ENCODE measurements around the gene UQCRFS1.

The UQCRFS1 gene

DNA sequence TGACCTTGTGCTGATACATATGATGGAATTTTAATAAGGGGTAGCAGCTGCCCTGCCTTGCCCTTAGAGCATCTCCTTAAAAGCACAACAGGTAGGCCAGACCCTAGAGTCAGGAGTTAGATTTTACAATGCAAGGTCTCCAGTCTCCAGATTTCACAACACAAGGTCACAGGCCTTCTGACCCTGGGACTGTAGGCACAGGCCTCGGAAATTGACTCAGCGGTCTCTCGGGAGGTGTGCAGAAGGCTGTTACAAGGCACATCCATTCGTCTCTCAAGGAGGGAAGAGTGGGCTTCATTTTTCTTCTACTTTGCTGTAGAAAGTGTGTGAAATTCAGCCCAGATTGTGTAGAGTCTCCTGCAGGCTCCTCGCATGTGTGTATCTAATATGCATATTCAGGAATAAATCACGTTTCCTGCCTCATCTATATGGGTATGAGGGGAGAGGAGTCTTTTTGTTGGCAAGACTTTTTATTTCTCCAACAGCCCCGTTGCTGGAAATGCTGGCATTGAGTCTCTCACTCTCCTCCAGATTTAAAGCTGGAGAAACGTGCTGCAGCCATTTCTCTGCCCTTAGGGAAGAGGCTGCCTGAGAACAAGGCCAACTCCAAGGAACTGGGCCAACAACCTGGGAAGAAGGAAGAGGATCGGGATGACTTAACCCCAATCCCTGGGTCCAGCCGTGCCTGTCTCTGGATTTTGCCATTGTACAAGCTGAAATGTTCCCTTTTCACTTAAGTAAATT lies 24.5 kb downstream of the UQCRFS1 start:
- no peak for DNase-seq (ENCODE audit: low spot score)
- in situ Hi-C loops (cut with MboI; ENCODE audit: low pct_unique_long_range_greater_than_20kb, low sequenced_read_pairs, unreplicated experiment): no loop called here
- TF ChIP-seq, protein P1, sequence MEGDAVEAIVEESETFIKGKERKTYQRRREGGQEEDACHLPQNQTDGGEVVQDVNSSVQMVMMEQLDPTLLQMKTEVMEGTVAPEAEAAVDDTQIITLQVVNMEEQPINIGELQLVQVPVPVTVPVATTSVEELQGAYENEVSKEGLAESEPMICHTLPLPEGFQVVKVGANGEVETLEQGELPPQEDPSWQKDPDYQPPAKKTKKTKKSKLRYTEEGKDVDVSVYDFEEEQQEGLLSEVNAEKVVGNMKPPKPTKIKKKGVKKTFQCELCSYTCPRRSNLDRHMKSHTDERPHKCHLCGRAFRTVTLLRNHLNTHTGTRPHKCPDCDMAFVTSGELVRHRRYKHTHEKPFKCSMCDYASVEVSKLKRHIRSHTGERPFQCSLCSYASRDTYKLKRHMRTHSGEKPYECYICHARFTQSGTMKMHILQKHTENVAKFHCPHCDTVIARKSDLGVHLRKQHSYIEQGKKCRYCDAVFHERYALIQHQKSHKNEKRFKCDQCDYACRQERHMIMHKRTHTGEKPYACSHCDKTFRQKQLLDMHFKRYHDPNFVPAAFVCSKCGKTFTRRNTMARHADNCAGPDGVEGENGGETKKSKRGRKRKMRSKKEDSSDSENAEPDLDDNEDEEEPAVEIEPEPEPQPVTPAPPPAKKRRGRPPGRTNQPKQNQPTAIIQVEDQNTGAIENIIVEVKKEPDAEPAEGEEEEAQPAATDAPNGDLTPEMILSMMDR (IDR thresholded peaks at IDR 0.05; ENCODE audit: extremely low read depth, insufficient read depth, missing control alignments): no peak

DNA sequence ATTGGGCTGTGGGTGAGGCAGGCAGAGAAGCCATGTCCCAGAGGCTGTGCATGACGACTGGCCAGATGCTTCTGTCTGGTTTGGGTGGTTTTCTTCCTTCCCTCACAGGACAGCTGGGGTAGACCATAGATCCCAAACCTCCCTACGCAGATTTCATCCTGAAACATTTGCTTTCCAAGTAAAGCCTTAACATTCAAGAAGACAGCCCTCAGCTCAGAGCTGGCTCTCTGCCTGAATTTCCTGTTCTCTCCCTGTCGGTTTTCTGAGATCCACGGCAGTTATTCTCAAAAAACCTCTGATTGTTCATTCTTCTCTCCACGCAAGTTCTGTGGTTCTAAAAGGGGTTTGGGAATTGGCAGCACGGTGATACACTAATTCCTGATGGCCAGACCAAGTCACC lies 25.3 kb downstream of the UQCRFS1 start:
- DNase-seq (ENCODE audit: low spot score): no peak
- TF ChIP-seq, protein P1 (IDR thresholded peaks at IDR 0.05; ENCODE audit: extremely low read depth, insufficient read depth, missing control alignments): no peak
- in situ Hi-C loops (cut with MboI; ENCODE audit: low pct_unique_long_range_greater_than_20kb, low sequenced_read_pairs, unreplicated experiment): no loop called here

DNA sequence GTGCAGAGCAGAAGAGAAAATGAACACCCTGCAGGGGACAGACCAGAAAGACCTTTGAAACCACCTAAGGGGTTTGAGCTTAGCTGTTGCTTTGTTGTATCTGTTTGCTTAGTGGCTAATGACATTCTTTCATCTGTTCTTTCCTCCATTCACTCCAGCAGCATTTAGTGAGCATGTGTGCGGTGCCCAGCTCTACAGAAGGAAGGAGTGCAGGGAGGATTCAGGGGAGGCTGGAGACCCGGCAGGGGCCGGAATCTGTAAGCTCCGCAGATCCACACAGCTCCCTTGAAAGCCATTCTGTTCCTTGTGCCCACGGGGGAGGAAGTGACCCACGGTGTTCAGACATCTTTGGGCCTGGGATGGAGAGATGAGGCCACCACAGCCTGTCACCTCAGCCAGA lies 27.5 kb downstream of the UQCRFS1 start:
- no peak for DNase-seq (ENCODE audit: low spot score)
- in situ Hi-C loops (cut with MboI; ENCODE audit: low pct_unique_long_range_greater_than_20kb, low sequenced_read_pairs, unreplicated experiment): no loop called here
- TF ChIP-seq, protein P1 (IDR thresholded peaks at IDR 0.05; ENCODE audit: extremely low read depth, insufficient read depth, missing control alignments): no peak

DNA sequence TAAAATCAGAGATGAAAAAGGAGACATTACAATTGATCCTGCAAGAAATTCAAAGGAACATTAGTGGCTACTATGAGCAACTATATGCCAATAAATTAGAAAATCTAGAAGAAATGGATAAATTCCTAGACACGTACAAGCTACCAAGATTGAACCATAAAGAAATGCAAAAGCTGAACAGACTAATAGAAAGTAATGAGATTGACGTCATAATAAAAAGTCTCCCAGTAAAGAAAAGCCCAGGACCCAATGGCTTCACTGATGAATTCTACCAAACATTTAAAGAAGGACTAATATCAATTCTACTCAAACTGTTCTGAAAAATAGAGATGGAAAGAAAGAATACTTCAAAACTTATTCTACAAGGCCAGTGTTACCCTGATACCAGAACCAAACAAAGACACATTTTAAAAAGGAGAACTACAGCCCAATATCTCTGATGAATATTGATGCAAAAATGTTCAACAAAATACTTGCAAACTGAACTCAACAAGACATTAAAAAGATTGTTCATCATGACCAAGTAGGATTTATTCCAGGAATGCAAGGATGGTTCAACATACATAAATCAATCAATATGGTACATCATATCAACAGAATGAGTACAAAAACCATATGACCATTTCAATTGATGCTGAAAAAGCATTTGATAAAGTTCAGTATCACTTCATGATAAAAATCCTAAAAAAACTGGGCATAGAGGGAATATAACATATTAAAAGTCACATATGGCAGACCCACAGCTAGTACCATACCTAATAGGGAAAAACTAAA lies 35.8 kb downstream of the UQCRFS1 start:
- in situ Hi-C loops (cut with MboI; ENCODE audit: low pct_unique_long_range_greater_than_20kb, low sequenced_read_pairs, unreplicated experiment): no loop called here
- TF ChIP-seq, protein P1 (IDR thresholded peaks at IDR 0.05; ENCODE audit: extremely low read depth, insufficient read depth, missing control alignments): no peak
- no peak for DNase-seq (ENCODE audit: low spot score)

DNA sequence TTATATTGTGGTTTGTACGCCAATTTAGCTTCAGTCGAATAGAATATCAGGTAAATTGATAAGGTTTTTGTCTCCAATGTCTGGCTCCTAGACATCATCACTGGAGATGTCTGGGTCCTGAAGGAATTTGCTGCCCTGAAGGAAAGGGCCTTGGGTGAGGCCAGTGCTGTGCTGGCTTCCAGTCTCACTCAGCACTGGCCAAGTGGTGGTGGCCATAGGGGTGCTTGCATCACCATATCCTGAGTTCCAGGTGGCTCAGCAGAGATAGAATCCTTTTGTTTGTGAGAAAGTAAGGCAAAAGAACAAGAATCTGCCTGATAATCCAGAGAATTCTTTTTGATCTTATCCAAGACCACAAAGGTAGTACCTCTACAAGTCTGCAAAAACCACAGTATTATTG lies 39.1 kb downstream of the UQCRFS1 start:
- no peak for DNase-seq (ENCODE audit: low spot score)
- in situ Hi-C loops (cut with MboI; ENCODE audit: low pct_unique_long_range_greater_than_20kb, low sequenced_read_pairs, unreplicated experiment): no loop called here
- TF ChIP-seq, protein P1 (IDR thresholded peaks at IDR 0.05; ENCODE audit: extremely low read depth, insufficient read depth, missing control alignments): no peak

DNA sequence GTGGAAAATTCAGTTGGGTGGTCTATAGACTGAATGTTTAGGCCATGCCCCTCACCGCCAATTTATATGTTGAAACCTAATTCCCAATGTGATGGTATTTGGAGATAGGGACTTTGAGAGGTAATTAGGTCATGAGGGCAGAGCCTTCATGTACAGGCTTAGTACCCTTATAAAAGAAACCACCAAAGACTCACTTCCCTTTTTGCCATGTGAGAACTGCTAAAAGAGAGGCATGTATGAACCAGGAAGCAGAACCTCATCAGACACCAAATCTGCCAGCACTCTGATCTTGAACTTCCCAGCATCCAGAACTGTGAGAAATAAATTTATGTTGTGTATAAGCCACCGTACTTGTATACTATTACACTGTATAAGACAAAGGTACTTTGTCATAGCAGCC lies 40.6 kb downstream of the UQCRFS1 start:
- in situ Hi-C loops (cut with MboI; ENCODE audit: low pct_unique_long_range_greater_than_20kb, low sequenced_read_pairs, unreplicated experiment): no loop called here
- no peak for DNase-seq (ENCODE audit: low spot score)
- TF ChIP-seq, protein P1 (IDR thresholded peaks at IDR 0.05; ENCODE audit: extremely low read depth, insufficient read depth, missing control alignments): no peak

Data from GM13977 (cell line).